ENCODE measurements around the gene GABRB2.

GABRB2 gene

DNA sequence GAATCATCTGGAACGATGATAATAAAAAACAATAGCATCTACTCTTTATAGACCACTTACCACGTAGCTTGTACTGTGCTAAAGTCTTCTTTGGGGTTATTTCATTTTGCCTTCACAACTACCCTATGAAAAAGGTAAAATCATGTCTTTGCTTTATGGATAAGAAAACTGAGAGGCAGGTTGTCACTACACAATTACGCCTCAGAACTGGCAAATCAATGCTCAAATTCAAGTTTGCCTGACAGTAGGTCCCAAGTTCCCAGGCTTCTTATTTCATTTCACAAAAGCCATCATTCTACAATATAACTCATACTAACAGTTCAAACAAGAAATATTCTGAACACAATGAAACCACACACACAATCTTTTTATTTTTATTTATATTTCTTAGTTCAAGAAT is 258.5 kb downstream of the GABRB2 start:
- no peaks in the 10 kb centered on the region for H3K4me1 ChIP-seq (ENCODE audit: control insufficient read depth, insufficient read depth, low read length, poor library complexity, severe bottlenecking)
- no peaks in the 10 kb centered on the region for H3K9me3 ChIP-seq (ENCODE audit: control insufficient read depth, low read length)
- H3K4me3 ChIP-seq (ENCODE audit: insufficient read depth, low read depth, low read length, poor library complexity, severe bottlenecking) = no peak overlapping the region
- no peak overlapping the region for H3K27ac ChIP-seq (ENCODE audit: insufficient read depth, low read length, poor library complexity, severe bottlenecking)
- H3K27me3 ChIP-seq (replicated peaks; ENCODE audit: control insufficient read depth, insufficient read depth, low read length, poor library complexity, severe bottlenecking) = no peaks in the 10 kb centered on the region
- H3K36me3 ChIP-seq (ENCODE audit: control insufficient read depth, insufficient read depth, low read length) = no peaks in the 10 kb centered on the region
- no peak for DNase-seq

DNA sequence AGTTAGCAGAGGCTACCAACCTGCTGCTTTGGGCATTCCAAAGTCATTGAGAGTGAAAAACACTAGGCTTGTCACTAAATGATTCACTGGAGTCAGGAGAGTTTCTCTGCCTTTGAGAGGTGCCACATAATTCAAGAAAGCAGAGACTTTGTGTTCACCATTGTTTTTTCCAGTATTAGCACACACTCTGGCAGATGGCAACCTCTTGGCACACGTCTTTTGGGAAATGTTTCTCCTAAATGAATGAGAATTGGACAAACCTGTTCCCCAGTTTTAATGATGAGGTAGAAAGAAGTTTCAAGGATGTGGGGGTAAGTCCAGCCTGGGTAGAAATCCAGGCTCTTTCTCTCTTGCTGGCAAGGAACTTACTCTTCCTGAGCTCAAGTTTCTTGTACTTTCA is 259.1 kb downstream of the GABRB2 start:
- Histone ChIP-seq H3K4me3 (ENCODE audit: insufficient read depth, low read depth, low read length, poor library complexity, severe bottlenecking) (no peak overlapping the region), H3K27ac (ENCODE audit: insufficient read depth, low read length, poor library complexity, severe bottlenecking) (no peak overlapping the region), H3K4me1 (ENCODE audit: control insufficient read depth, insufficient read depth, low read length, poor library complexity, severe bottlenecking) (no peaks in the 10 kb centered on the region), H3K27me3 (replicated peaks; ENCODE audit: control insufficient read depth, insufficient read depth, low read length, poor library complexity, severe bottlenecking) (no peaks in the 10 kb centered on the region), H3K36me3 (ENCODE audit: control insufficient read depth, insufficient read depth, low read length) (no peaks in the 10 kb centered on the region), H3K9me3 (ENCODE audit: control insufficient read depth, low read length) (no peaks in the 10 kb centered on the region)
- no peak for DNase-seq

DNA sequence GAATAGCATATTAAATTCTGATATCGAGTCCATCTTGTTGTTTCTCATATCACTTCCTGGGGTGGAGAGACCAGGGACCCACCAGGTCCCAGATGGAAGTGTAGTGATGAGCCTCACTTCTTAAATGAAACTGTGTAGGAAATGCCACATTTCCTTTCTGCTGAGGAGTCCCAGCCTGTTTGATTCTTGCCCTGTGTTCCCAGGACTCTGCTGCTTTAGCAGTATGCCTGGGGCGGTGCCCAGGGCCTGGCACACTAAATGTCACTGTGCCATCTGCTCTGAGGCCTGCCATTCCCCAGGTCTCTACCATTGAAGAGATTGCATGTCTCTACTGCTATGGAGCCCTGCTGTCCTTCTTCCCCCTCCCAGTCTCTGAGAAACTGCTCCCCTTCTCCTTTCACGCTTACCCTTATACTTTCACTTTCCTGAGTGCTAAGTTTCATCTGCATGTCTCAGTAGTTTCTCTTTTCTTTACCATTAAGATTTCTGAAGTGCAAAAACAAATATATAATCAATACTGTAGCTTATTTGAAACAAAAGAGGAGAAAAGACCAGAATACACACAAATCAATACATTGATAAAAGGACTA is 260.4 kb downstream of the GABRB2 start:
- Histone ChIP-seq H3K4me3 (ENCODE audit: insufficient read depth, low read depth, low read length, poor library complexity, severe bottlenecking) (no peak overlapping the region), H3K4me1 (ENCODE audit: control insufficient read depth, insufficient read depth, low read length, poor library complexity, severe bottlenecking) (no peaks in the 10 kb centered on the region), H3K9me3 (ENCODE audit: control insufficient read depth, low read length) (no peaks in the 10 kb centered on the region), H3K27me3 (replicated peaks; ENCODE audit: control insufficient read depth, insufficient read depth, low read length, poor library complexity, severe bottlenecking) (no peaks in the 10 kb centered on the region), H3K27ac (ENCODE audit: insufficient read depth, low read length, poor library complexity, severe bottlenecking) (no peak overlapping the region), H3K36me3 (ENCODE audit: control insufficient read depth, insufficient read depth, low read length) (no peaks in the 10 kb centered on the region)
- no peak for DNase-seq

DNA sequence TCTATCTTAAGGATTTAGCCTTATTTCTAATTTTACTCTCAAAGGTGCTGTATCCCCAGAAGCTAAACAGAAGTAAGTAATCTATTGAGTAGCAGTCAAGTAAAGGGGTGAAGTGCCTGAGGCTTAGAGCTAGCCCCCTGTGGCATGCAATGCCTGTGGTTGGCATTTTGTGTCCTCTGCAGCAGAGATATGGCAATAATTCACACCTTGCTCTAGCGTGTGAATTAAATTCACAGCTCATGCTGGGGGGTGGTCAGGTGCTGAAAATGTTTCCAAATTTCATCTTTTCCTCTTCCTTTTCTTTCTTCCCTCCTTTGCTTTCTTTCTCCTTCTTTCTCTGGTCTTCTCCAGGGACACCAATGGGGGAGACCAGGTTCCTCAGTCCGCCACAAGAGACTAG is 262.1 kb downstream of the GABRB2 start:
- Histone ChIP-seq H3K36me3 (ENCODE audit: control insufficient read depth, insufficient read depth, low read length) (no peaks in the 10 kb centered on the region), H3K27me3 (replicated peaks; ENCODE audit: control insufficient read depth, insufficient read depth, low read length, poor library complexity, severe bottlenecking) (no peaks in the 10 kb centered on the region), H3K9me3 (ENCODE audit: control insufficient read depth, low read length) (no peaks in the 10 kb centered on the region), H3K27ac (ENCODE audit: insufficient read depth, low read length, poor library complexity, severe bottlenecking) (no peak overlapping the region), H3K4me3 (ENCODE audit: insufficient read depth, low read depth, low read length, poor library complexity, severe bottlenecking) (no peak overlapping the region), H3K4me1 (ENCODE audit: control insufficient read depth, insufficient read depth, low read length, poor library complexity, severe bottlenecking) (no peaks in the 10 kb centered on the region)
- no peak for DNase-seq

DNA sequence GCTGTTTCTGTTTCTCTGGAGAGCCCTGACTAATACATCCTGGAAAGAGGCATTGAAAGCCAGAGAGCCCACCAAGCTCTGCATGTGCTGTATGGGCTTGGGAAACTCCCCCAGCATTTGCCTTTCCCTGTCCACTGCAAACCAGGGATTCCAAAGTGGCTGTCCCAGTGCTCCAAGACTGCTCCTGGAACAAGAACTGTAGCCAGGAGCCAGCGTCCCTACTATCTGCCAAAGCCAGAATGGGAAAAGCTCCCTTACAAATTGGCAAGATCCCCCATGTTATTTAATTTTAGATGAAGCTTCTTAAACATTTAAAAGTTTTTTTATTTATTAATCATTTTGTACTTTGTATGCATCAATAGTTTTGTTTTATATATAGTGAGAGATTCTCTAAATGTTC is 263.2 kb downstream of the GABRB2 start:
- no peaks in the 10 kb centered on the region for H3K9me3 ChIP-seq (ENCODE audit: control insufficient read depth, low read length)
- H3K36me3 ChIP-seq (ENCODE audit: control insufficient read depth, insufficient read depth, low read length) = no peaks in the 10 kb centered on the region
- H3K27ac ChIP-seq (ENCODE audit: insufficient read depth, low read length, poor library complexity, severe bottlenecking) = no peak overlapping the region
- DNase-seq = no peak
- H3K4me1 ChIP-seq (ENCODE audit: control insufficient read depth, insufficient read depth, low read length, poor library complexity, severe bottlenecking) = no peaks in the 10 kb centered on the region
- no peak overlapping the region for H3K4me3 ChIP-seq (ENCODE audit: insufficient read depth, low read depth, low read length, poor library complexity, severe bottlenecking)
- H3K27me3 ChIP-seq (replicated peaks; ENCODE audit: control insufficient read depth, insufficient read depth, low read length, poor library complexity, severe bottlenecking) = no peaks in the 10 kb centered on the region

DNA sequence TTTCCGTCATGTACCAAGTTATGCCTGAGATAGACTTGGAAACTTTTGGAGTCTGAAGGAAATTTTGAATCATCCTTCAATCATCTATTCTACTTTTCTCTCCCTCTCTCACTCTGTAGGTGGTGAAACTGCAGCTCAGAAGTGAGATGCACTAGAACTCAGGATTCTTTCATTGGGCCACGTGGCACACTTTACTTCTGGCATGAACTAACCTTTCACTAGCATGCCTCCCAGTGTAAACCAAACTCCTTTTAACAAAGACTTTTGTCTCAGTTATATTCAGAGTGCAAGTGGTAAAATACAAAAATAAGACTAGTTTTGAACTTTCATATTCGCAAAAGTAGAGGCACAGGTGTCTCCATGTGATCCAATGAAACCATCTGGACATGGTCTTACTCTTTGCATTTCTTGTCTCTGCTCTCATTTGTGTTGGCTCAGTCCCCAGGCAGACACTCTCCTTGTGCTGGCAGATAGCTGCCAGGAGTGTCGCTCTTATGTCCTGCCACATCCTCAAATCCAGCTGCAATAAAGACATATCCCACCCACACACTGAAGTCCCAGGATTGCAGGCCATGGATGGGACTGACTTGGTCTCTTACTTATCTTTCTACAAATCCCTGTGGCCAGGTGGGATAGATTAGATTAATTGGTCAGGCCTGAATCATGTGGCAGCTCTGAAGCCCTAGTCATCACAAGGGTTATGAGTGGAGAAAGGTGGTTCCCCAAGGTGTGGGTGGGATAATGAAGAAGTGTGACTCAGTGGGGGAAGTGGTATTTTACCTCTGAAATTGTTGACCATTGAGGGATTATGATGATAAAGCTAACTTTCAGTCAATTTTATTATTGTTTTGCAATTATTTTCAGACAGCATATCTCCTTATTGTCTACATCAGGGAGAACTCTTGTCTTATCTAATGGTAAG is 267.5 kb downstream of the GABRB2 start:
- no peak overlapping the region for H3K4me3 ChIP-seq (ENCODE audit: insufficient read depth, low read depth, low read length, poor library complexity, severe bottlenecking)
- no peaks in the 10 kb centered on the region for H3K4me1 ChIP-seq (ENCODE audit: control insufficient read depth, insufficient read depth, low read length, poor library complexity, severe bottlenecking)
- H3K27ac ChIP-seq (ENCODE audit: insufficient read depth, low read length, poor library complexity, severe bottlenecking) = no peak overlapping the region
- DNase-seq = no peak
- H3K27me3 ChIP-seq (replicated peaks; ENCODE audit: control insufficient read depth, insufficient read depth, low read length, poor library complexity, severe bottlenecking) = no peaks in the 10 kb centered on the region
- no peaks in the 10 kb centered on the region for H3K36me3 ChIP-seq (ENCODE audit: control insufficient read depth, insufficient read depth, low read length)
- no peaks in the 10 kb centered on the region for H3K9me3 ChIP-seq (ENCODE audit: control insufficient read depth, low read length)

DNA sequence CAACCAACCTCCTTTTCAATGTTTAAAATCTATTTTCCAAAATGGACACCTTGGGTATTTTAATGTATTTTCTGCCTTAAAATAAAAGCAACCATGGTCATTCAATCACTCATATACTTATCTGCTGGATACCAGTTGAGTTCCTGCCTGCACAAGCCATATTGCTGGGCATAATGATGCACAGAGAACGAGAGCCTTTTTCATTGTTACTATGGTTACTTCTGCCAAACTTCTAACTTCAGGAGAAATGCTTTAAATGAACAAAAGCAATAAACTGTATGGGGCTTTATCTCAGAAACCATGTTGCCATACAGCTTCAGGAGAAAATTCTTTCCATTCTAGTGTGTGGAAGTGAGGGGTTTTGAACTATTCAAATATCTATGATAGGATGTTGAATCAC is 269.5 kb downstream of the GABRB2 start:
- Histone ChIP-seq H3K36me3 (ENCODE audit: control insufficient read depth, insufficient read depth, low read length) (no peaks in the 10 kb centered on the region), H3K9me3 (ENCODE audit: control insufficient read depth, low read length) (no peaks in the 10 kb centered on the region), H3K27me3 (replicated peaks; ENCODE audit: control insufficient read depth, insufficient read depth, low read length, poor library complexity, severe bottlenecking) (no peaks in the 10 kb centered on the region), H3K4me3 (ENCODE audit: insufficient read depth, low read depth, low read length, poor library complexity, severe bottlenecking) (no peak overlapping the region), H3K4me1 (ENCODE audit: control insufficient read depth, insufficient read depth, low read length, poor library complexity, severe bottlenecking) (no peaks in the 10 kb centered on the region), H3K27ac (ENCODE audit: insufficient read depth, low read length, poor library complexity, severe bottlenecking) (no peak overlapping the region)
- DNase-seq = no peak

DNA sequence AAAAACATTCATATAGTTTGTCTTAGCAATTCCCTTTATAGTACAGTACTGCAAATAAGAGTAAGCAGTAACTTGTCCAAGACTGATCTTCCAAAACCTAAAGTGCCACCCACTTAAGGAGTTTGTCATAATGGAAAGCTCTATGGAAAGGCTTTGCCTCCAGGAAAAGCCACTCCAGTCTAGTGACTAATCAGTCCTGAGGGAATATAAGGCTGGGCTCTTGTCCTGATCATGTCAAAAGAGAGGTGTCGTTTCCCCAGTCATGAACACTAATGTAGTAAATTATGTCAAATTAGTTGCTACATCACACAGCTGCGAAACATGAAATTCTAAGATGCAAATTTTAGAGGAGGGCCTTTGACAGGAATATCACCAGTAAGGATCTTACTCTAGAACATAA is 271.6 kb downstream of the GABRB2 start:
- Histone ChIP-seq H3K27me3 (replicated peaks; ENCODE audit: control insufficient read depth, insufficient read depth, low read length, poor library complexity, severe bottlenecking) (no peaks in the 10 kb centered on the region), H3K36me3 (ENCODE audit: control insufficient read depth, insufficient read depth, low read length) (no peaks in the 10 kb centered on the region), H3K4me1 (ENCODE audit: control insufficient read depth, insufficient read depth, low read length, poor library complexity, severe bottlenecking) (no peaks in the 10 kb centered on the region), H3K9me3 (ENCODE audit: control insufficient read depth, low read length) (no peaks in the 10 kb centered on the region), H3K27ac (ENCODE audit: insufficient read depth, low read length, poor library complexity, severe bottlenecking) (no peak overlapping the region), H3K4me3 (ENCODE audit: insufficient read depth, low read depth, low read length, poor library complexity, severe bottlenecking) (no peak overlapping the region)
- DNase-seq = no peak

DNA sequence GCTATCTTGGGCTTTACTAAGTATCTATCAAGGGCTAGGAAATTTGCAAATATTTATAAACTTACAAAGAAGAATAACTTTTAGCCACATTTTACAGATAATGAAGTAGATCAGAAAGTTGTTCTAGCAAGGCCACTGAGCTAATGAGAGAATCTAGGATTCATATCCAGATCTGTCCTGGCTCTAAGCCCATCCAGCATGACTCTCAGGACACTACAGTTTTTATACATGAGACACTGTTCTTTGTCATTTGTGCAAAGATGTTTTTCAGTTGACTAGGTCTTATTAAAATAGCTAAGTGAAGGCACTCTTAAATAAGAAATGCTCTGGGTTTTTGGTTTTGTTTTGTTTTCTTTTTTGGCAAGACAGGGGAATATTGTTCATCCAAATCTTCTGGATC is 273.1 kb downstream of the GABRB2 start:
- Histone ChIP-seq H3K4me3 (ENCODE audit: insufficient read depth, low read depth, low read length, poor library complexity, severe bottlenecking) (no peak overlapping the region), H3K27me3 (replicated peaks; ENCODE audit: control insufficient read depth, insufficient read depth, low read length, poor library complexity, severe bottlenecking) (no peaks in the 10 kb centered on the region), H3K36me3 (ENCODE audit: control insufficient read depth, insufficient read depth, low read length) (no peaks in the 10 kb centered on the region), H3K27ac (ENCODE audit: insufficient read depth, low read length, poor library complexity, severe bottlenecking) (no peak overlapping the region), H3K4me1 (ENCODE audit: control insufficient read depth, insufficient read depth, low read length, poor library complexity, severe bottlenecking) (no peaks in the 10 kb centered on the region), H3K9me3 (ENCODE audit: control insufficient read depth, low read length) (no peaks in the 10 kb centered on the region)
- DNase-seq = no peak

DNA sequence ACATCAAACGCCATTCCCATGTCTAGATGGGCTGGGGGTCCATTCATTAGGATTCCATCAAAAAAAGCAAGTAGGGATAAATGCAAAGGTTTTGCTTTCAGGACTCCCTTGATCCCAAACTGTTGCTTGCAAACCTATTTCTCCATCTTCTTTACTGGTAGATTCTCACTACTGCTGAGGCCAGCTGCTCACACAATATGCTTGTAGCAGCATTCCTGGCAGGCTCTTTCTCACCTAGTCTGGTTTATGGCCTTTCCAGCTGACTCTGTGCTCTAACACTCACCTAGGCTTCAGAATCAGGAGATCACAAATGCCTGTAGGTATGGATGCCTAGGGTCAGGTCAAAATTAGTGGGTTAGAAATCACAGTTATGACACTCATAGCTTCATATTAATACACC is 274.7 kb downstream of the GABRB2 start:
- H3K27me3 ChIP-seq (replicated peaks; ENCODE audit: control insufficient read depth, insufficient read depth, low read length, poor library complexity, severe bottlenecking) = no peaks in the 10 kb centered on the region
- H3K36me3 ChIP-seq (ENCODE audit: control insufficient read depth, insufficient read depth, low read length) = no peaks in the 10 kb centered on the region
- no peak for DNase-seq
- H3K9me3 ChIP-seq (ENCODE audit: control insufficient read depth, low read length) = no peaks in the 10 kb centered on the region
- H3K4me1 ChIP-seq (ENCODE audit: control insufficient read depth, insufficient read depth, low read length, poor library complexity, severe bottlenecking) = no peaks in the 10 kb centered on the region
- no peak overlapping the region for H3K27ac ChIP-seq (ENCODE audit: insufficient read depth, low read length, poor library complexity, severe bottlenecking)
- H3K4me3 ChIP-seq (ENCODE audit: insufficient read depth, low read depth, low read length, poor library complexity, severe bottlenecking) = no peak overlapping the region

Data from effector memory CD4-positive, alpha-beta T cell (primary cell).